Hair follicular keratinocyte (primary cell): Measurements from ENCODE around the gene GPR4. TPM values are rescaled to one million over a fixed set of nuclear protein-coding genes. Genes with fewer than 3 reads are reported as not detected.

Experiments used
- total RNA-seq: library from RNA; depleted of rRNA; stranded (reverse); fragments of >200 nt; gene quantifications from 2 replicates; pipeline ENCODE4 v1.2.3, GENCODE V29; 2015

Gene GPR4
- total RNA-seq: not detected in 2 replicates

GRCh38 chr19:45601524-45602374 is at the start of gene GPR4:
TSS of gene GPR4 (minus strand) at chr19:45602212. CDS start at chr19:45591866, 10,346 bp downstream.

DNA sequence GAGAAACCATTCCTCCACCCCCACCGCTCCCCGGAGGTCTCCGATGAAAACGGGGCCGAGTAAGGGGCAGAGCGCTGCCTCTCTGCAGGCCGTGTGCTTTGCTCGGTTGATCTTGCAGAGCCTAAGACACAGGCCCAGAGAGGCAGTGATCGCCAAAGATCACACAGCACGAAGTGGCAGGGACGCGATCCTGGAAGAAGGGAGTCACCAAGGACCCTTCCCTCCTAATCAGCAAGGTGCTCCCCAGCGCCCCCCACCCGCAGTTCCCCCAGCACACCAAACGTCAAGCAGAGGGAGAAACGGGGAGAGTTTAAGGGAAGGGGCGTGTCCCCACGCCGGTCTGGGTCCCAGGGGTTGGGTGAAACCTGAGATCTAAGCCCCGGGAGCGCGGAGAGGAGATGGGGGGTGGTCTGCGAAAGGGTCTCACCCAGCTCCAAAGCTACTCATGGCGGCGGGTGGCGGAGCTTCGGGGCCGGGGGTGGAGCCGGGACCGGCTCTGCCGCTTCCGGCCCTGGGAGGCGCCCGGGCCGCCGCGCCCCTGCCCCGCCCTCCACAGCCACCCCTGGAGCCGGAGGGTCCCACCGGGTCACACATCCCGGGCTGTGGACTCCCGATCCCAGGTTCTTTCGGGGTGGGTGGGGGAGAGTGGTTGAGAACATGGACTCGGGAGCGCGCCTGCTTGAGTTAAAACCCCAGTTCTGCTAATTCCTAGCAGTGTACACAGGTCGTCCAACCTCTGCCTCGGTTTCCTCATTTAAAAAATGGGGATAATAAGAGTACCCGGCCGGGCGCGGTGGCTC is 37.1 kb upstream of the GPR4 start, which contains the start of gene EML2:
Gene EML2 (minus strand): TSS at position 468 of the 800 bp plus-strand sequence. CDS start 21 bp downstream, at position 447.

GRCh38 chr19:45584332-45585157 is 17.5 kb downstream of the GPR4 start, which contains the start of gene OPA3:
TSS of gene OPA3 (minus strand) at chr19:45584802. CDS start at chr19:45584764, 38 bp downstream.

Other genes starting within 250 kb of the GPR4 start
- 12.9 and 18.0 TPM in 2 replicates for gene ERCC2, start 231.6 kb downstream of the GPR4 start, total RNA-seq
- gene PPP1R13L, start 197.1 kb downstream of the GPR4 start, total RNA-seq: 93.5 and 112 TPM in 2 replicates
- gene POLR1G, start 195.6 kb downstream of the GPR4 start, total RNA-seq: 10.3 and 17.2 TPM in 2 replicates
- 209 and 217 TPM in 2 replicates for gene ERCC1, start 178.3 kb downstream of the GPR4 start, total RNA-seq
- 6.6 and 7.5 TPM in 2 replicates for gene FOSB, start 134.2 kb downstream of the GPR4 start, total RNA-seq
- gene RTN2, start 105.2 kb downstream of the GPR4 start, total RNA-seq: 6.7 and 16.6 TPM in 2 replicates
- gene PPM1N, start 103.8 kb downstream of the GPR4 start, total RNA-seq: 1.9 and 4.1 TPM in 2 replicates
- gene VASP, start 94.7 kb downstream of the GPR4 start, total RNA-seq: 153 and 157 TPM in 2 replicates
- gene OPA3, start 17.4 kb downstream of the GPR4 start, total RNA-seq: 9.7 and 13.0 TPM in 2 replicates
- gene EML2, start 37.2 kb upstream of the GPR4 start, total RNA-seq: 74.6 and 132 TPM in 2 replicates
- 0.15 and 1.4 TPM in 2 replicates for gene GIPR, start 66.0 kb upstream of the GPR4 start, total RNA-seq
- 339 and 436 TPM in 2 replicates for gene SNRPD2, start 89.7 kb upstream of the GPR4 start, total RNA-seq
- gene QPCTL, start 90.5 kb upstream of the GPR4 start, total RNA-seq: 30.1 and 35.1 TPM in 2 replicates
- 9.1 and 10.7 TPM in 2 replicates for gene FBXO46, start 128.7 kb upstream of the GPR4 start, total RNA-seq
- gene MEIOSIN, start 131.2 kb upstream of the GPR4 start, total RNA-seq: not detected in 2 replicates
- 10.8 and 14.8 TPM in 2 replicates for gene SIX5, start 167.0 kb upstream of the GPR4 start, total RNA-seq
- gene DMPK, start 180.3 kb upstream of the GPR4 start, total RNA-seq: 2.1 and 7.1 TPM in 2 replicates
- gene DMWD, start 190.6 kb upstream of the GPR4 start, total RNA-seq: 40.7 and 41.0 TPM in 2 replicates
- not detected in 2 replicates for gene RSPH6A, start 213.1 kb upstream of the GPR4 start, total RNA-seq